ENCODE measurements around the gene UNC119. TPM values are rescaled to one million over a fixed set of nuclear protein-coding genes. Genes with fewer than 3 reads are reported as not detected.

Gene UNC119
- total and polyA plus RNA-seq, 2 of the 13 experiments (the other 11 are each of a cell fraction or from before 2014, with no cell fraction given): 10.4 to 63.1 TPM

- no peak for TF ChIP-seq HINFP (CRISPR knock-in tag; IDR thresholded peaks at IDR 0.05; ENCODE audit: low read depth)
- no peak for TF ChIP-seq ZNF770 (CRISPR knock-in tag; IDR thresholded peaks at IDR 0.05)
- TF ChIP-seq, protein P1, sequence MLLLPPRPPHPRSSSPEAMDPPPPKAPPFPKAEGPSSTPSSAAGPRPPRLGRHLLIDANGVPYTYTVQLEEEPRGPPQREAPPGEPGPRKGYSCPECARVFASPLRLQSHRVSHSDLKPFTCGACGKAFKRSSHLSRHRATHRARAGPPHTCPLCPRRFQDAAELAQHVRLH (CRISPR knock-in tag; IDR thresholded peaks at IDR 0.05; ENCODE audit: borderline replicate concordance, low read depth): 0 out of 2 replicates have a peak, but pooled peaks have one; percentile 21
- no peak for TF ChIP-seq ZNF747 (CRISPR knock-in tag; IDR thresholded peaks at IDR 0.05; ENCODE audit: borderline replicate concordance)
- peak; percentile 87 for TF ChIP-seq SP4 (CRISPR knock-in tag; IDR thresholded peaks at IDR 0.05)
- TF ChIP-seq, protein P2, sequence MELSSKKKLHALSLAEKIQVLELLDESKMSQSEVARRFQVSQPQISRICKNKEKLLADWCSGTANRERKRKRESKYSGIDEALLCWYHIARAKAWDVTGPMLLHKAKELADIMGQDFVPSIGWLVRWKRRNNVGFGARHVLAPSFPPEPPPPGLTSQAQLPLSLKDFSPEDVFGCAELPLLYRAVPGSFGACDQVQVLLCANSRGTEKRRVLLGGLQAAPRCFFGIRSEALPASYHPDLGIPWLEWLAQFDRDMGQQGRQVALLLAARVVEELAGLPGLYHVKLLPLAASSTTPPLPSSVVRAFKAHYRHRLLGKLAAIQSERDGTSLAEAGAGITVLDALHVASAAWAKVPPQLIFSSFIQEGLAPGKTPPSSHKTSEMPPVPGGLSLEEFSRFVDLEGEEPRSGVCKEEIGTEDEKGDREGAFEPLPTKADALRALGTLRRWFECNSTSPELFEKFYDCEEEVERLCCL (CRISPR knock-in tag; IDR thresholded peaks at IDR 0.05; ENCODE audit: borderline replicate concordance): no peak
- TF ChIP-seq, protein P3, sequence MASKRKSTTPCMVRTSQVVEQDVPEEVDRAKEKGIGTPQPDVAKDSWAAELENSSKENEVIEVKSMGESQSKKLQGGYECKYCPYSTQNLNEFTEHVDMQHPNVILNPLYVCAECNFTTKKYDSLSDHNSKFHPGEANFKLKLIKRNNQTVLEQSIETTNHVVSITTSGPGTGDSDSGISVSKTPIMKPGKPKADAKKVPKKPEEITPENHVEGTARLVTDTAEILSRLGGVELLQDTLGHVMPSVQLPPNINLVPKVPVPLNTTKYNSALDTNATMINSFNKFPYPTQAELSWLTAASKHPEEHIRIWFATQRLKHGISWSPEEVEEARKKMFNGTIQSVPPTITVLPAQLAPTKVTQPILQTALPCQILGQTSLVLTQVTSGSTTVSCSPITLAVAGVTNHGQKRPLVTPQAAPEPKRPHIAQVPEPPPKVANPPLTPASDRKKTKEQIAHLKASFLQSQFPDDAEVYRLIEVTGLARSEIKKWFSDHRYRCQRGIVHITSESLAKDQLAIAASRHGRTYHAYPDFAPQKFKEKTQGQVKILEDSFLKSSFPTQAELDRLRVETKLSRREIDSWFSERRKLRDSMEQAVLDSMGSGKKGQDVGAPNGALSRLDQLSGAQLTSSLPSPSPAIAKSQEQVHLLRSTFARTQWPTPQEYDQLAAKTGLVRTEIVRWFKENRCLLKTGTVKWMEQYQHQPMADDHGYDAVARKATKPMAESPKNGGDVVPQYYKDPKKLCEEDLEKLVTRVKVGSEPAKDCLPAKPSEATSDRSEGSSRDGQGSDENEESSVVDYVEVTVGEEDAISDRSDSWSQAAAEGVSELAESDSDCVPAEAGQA (IDR thresholded peaks at IDR 0.05; ENCODE audit: low read depth): no peak
- TF ChIP-seq, protein P3 (CRISPR knock-in tag; IDR thresholded peaks at IDR 0.05; ENCODE audit: borderline replicate concordance): no peak
- TF ChIP-seq PITX1 (CRISPR knock-in tag; IDR thresholded peaks at IDR 0.05): no peak
- TF ChIP-seq CCDC6 (CRISPR knock-in tag; IDR thresholded peaks at IDR 0.05): no peak
- 0 out of 2 replicates have a peak, but pooled peaks have one; percentile 32 for TF ChIP-seq TEF (CRISPR knock-in tag; IDR thresholded peaks at IDR 0.05)
- TF ChIP-seq ZNF232 (CRISPR knock-in tag; IDR thresholded peaks at IDR 0.05; ENCODE audit: borderline replicate concordance): 0 out of 2 replicates have a peak, but pooled peaks have one; percentile 59
- 0 out of 2 replicates have a peak, but pooled peaks have one; percentile 41 for TF ChIP-seq MXD4 (CRISPR knock-in tag; IDR thresholded peaks at IDR 0.05)
- TF ChIP-seq HOXA9 (CRISPR knock-in tag; IDR thresholded peaks at IDR 0.05; ENCODE audit: borderline replicate concordance): no peak
- TF ChIP-seq YEATS4 (CRISPR knock-in tag; IDR thresholded peaks at IDR 0.05; ENCODE audit: borderline replicate concordance): 0 out of 2 replicates have a peak, but pooled peaks have one; percentile 46
- TF ChIP-seq HMG20B (CRISPR knock-in tag; conservative IDR thresholded peaks at IDR 0.05): no peak
Observed at GRCh38 chr17:28552176-28552999, at the start of gene UNC119 (continued).
